ENCODE measurements around the gene SYT7. TPM values are rescaled to one million over a fixed set of nuclear protein-coding genes. Genes with fewer than 3 reads are reported as not detected.

Gene SYT7
- total RNA-seq, 4 donors from 2014 or later, result 2.1 to 10.0 (median 5.9) TPM

DNA sequence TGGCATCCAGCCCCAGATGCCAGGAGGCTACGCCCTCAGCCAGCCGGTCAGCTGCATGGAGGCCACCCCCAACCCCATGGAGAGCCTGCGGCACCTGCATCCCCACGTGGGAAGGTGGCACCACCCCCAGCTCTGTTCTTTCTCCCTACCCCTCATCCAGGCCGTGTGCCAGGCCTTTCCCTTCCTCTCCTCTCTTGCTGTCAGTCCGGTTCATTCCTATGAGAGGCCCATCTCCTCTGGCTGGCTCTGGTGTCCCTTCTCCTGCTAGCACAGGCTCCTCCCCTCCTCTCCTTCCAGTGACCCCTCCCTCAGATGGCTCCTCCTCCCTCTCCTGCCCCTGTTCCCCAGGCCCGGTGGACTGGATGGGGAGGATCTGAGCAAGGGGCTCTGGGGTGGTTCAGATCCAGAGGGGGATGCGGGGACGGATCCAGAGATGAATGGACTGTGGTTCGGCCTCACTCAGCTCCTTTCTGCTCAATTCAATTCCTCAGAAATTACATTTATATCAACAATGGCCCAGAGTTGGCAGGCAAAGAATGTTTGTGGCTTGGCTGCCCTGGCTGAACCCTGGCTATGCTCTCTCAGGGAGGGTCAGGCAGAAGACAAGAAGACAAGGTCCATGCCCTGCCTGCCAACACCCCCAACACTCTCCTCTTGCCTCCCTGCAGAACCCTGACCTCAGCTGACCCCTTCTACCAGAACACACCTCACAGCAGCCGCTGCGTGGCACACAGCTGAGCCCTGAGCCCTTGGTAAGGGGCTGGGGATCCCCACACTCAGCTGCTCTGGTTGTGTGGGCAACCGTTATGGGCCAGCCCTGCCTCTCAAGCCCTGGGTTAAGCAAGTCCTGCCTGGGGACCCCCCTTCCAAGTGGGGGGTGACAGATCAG, 90.8 kb downstream of the SYT7 start:
- Histone ChIP-seq H3K36me3 (no peaks in the 10 kb centered on the region), H3K4me1 (no peaks in the 10 kb centered on the region), H3K27ac (peak overlapping the region in 1 of 2 donors; percentile 18), H3K9me3 (no peaks in the 10 kb centered on the region), H3K27me3 (no peaks in the 10 kb centered on the region), H3K4me3 (no peak overlapping the region)
- intact Hi-C loops (cut with DNase I; ENCODE audit: low total_unique reads), result no loop called here
- DNase-seq, result no peak
- TF ChIP-seq POLR2A (IDR thresholded peaks at IDR 0.05), result no peak
- TF ChIP-seq, protein P1, sequence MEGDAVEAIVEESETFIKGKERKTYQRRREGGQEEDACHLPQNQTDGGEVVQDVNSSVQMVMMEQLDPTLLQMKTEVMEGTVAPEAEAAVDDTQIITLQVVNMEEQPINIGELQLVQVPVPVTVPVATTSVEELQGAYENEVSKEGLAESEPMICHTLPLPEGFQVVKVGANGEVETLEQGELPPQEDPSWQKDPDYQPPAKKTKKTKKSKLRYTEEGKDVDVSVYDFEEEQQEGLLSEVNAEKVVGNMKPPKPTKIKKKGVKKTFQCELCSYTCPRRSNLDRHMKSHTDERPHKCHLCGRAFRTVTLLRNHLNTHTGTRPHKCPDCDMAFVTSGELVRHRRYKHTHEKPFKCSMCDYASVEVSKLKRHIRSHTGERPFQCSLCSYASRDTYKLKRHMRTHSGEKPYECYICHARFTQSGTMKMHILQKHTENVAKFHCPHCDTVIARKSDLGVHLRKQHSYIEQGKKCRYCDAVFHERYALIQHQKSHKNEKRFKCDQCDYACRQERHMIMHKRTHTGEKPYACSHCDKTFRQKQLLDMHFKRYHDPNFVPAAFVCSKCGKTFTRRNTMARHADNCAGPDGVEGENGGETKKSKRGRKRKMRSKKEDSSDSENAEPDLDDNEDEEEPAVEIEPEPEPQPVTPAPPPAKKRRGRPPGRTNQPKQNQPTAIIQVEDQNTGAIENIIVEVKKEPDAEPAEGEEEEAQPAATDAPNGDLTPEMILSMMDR (IDR thresholded peaks at IDR 0.05), result no peak

DNA sequence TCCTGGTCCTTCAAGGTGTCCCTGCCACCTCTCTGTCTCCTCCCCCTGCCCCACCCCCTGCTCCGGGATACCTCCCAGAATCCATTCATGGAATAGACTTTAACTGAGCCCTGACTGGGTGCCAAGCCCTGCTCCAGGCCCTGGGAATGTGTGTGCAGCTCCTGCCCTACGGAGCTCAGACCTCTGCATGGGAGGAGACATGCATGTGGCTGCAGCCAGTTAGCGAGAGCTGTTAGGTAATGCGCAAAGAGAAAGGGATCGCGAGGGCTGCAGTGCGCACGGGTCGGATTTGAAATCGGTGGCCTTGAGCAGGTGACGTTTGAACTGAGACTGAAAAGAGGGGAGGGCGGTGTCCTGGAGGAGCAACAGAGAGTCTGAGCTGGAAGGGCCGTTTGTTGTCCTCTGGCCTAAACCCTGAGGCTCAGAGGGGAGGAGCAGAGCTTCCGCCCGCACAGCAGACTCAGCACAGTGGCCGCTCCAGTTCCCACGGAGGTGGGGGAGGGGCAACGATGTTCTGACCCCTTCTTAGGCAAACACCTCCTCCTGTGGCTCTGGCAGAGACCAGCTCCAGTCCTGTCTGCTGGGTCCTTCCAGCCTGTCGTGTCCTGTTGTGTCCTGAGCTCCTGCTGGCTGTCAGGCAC, 92.1 kb downstream of the SYT7 start:
- intact Hi-C loops (cut with DNase I; ENCODE audit: low total_unique reads), result no loop called here
- no peaks in the 10 kb centered on the region for H3K9me3 ChIP-seq
- H3K36me3 ChIP-seq, result no peaks in the 10 kb centered on the region
- H3K27me3 ChIP-seq, result no peaks in the 10 kb centered on the region
- H3K4me3 ChIP-seq, result no peak overlapping the region
- DNase-seq, result peak; percentile 35 to 39
- H3K27ac ChIP-seq, result peak overlapping the region; percentile 18 to 34
- no peaks in the 10 kb centered on the region for H3K4me1 ChIP-seq
- TF ChIP-seq, protein P1 (IDR thresholded peaks at IDR 0.05), result no peak
- TF ChIP-seq POLR2A (IDR thresholded peaks at IDR 0.05), result no peak

DNA sequence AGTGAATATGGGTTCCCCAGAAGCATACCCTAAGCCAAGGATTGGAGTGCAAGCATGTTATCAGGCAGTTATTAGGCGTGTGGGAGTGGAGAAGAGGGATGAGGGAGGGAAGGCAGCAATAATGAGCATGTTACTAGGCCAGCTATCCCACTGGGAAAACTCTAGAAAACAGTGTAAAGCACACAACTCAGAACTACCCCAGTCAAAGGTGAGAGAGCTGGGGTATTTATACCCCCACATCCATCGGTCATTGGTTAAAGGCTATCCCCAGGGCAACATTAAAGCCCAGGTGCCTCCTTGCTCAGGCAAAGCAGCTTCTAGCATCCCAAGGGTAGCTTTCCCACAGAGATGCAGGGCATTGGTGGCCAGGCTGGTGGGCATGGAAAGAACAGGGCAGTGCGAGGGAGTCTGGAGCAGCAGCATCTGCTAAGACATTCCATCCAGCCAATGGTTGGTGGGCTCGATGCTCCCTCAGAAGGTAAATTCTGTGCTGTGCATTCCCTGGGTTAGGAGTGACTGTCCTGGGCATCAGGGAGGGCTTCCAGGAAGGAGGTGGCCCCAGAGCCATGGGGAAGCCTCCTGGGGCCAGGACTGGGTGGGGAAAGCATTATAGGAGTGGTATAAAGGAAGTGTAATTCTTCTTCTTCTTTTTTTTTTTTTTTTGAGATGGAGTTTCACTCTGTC, 93.4 kb downstream of the SYT7 start:
- Histone ChIP-seq H3K4me3 (no peak overlapping the region), H3K27ac (no peak overlapping the region), H3K27me3 (no peaks in the 10 kb centered on the region), H3K4me1 (no peaks in the 10 kb centered on the region), H3K9me3 (no peaks in the 10 kb centered on the region), H3K36me3 (no peaks in the 10 kb centered on the region)
- TF ChIP-seq POLR2A (IDR thresholded peaks at IDR 0.05), result no peak
- TF ChIP-seq, protein P1 (IDR thresholded peaks at IDR 0.05), result no peak
- intact Hi-C loops (cut with DNase I; ENCODE audit: low total_unique reads), result no loop called here
- DNase-seq, result no peak

DNA sequence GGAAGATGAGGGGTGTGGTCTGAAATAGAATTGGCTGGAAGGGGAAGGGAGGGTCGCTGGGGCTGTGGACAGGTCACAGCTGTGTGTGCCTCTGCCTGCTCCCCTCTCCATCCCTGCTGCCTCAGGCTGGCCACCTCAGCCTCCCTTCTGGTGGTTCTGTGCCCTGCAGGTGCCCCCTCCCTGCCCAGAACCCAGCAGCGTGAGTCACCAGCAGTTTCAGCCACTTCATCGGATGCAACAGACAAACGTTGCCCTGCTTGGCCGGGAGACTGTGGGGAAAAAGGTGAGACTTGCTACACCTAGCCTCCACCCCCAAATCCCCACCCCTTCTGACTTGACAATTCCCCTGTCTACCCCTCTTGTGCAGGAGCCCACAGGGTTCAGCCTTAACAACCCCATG, 94.1 kb downstream of the SYT7 start:
- DNase-seq, result no peak
- TF ChIP-seq, protein P1 (IDR thresholded peaks at IDR 0.05), result no peak
- no peak for TF ChIP-seq POLR2A (IDR thresholded peaks at IDR 0.05)
- H3K4me1 ChIP-seq, result no peaks in the 10 kb centered on the region
- H3K4me3 ChIP-seq, result no peak overlapping the region
- no peaks in the 10 kb centered on the region for H3K9me3 ChIP-seq
- H3K36me3 ChIP-seq, result no peaks in the 10 kb centered on the region
- intact Hi-C loops (cut with DNase I; ENCODE audit: low total_unique reads), result no loop called here
- no peaks in the 10 kb centered on the region for H3K27me3 ChIP-seq
- H3K27ac ChIP-seq, result no peak overlapping the region
